Natural killer cell (primary cell): Measurements from ENCODE around the gene WDR90. TPM values are rescaled to one million over a fixed set of nuclear protein-coding genes. Genes with fewer than 3 reads are reported as not detected.

Experiments used
- ATAC-seq, 3 donors: fragments of 150-1000 bp in 2 of 3; fragments of 200-7000 bp in 1 of 3; cut with Tn5 transposase; 1 replicate in 1 of 3; 2 replicates in 2 of 3; pipeline ENCODE4 v1.10.0; 2021; ENCODE audit warnings: mild to moderate bottlenecking in 2 of 3, moderate library complexity in 2 of 3
- DNase-seq, 2 donors: peaks; one replicate each; pipeline versions ENCODE4 v3.0.0 to v3.0.0-alpha.2; 2013 to 2021; ENCODE audit warnings: mixed read lengths in 1 of 2
- H3K27ac ChIP-seq: one replicate; pipeline ENCODE4 v1.5.1; 2013; ENCODE audit warnings: mild to moderate bottlenecking, low read length
- H3K27me3 ChIP-seq: one replicate; pipeline ENCODE4 v1.6.1; 2013; ENCODE audit warnings: low read length; ENCODE audit not compliant: control insufficient read depth, insufficient read depth
- H3K36me3 ChIP-seq: one replicate; pipeline ENCODE4 v1.6.1; 2013; ENCODE audit warnings: low read length; ENCODE audit not compliant: control insufficient read depth, insufficient read depth
- H3K4me1 ChIP-seq: one replicate; pipeline ENCODE4 v1.6.1; 2013; ENCODE audit warnings: low read length; ENCODE audit not compliant: control insufficient read depth, insufficient read depth
- H3K4me3 ChIP-seq: one replicate; pipeline ENCODE4 v1.5.1; 2013; ENCODE audit warnings: low read length
- H3K9me3 ChIP-seq: one replicate; pipeline ENCODE4 v1.6.1; 2013; ENCODE audit warnings: low read length; ENCODE audit not compliant: control insufficient read depth, insufficient read depth
- H3K27ac Mint-ChIP-seq, 2 donors: one replicate each; pipeline ENCODE4 v1.8.0; 2022; ENCODE audit warnings: mild to moderate bottlenecking in 2 of 2, mixed read lengths in 2 of 2, moderate library complexity in 1 of 2
- H3K27me3 Mint-ChIP-seq, 2 donors: one replicate each; pipeline ENCODE4 v1.8.0; 2022; ENCODE audit warnings: low read depth in 2 of 2, mixed read lengths in 2 of 2
- H3K36me3 Mint-ChIP-seq: one replicate; pipeline ENCODE4 v1.8.0; 2022; ENCODE audit warnings: mixed read lengths
- H3K4me1 Mint-ChIP-seq, 2 donors: one replicate each; pipeline ENCODE4 v1.8.0; 2022; ENCODE audit warnings: mixed read lengths in 2 of 2
- H3K4me3 Mint-ChIP-seq: one replicate; pipeline ENCODE4 v1.8.0; 2022; ENCODE audit warnings: mild to moderate bottlenecking, moderate library complexity, mixed read lengths
- H3K9me3 Mint-ChIP-seq, 2 donors: one replicate each; pipeline ENCODE4 v1.8.0; 2022; ENCODE audit warnings: mixed read lengths in 2 of 2
- WGBS: methylation state at CpG from one replicate; pipeline ENCODE4 v1.1.7; 2013; ENCODE audit warnings: missing lambda C conversion rate; ENCODE audit not compliant: insufficient coverage; 5-methylcytosine and 5-hydroxymethylcytosine counted together
- intact Hi-C: fragments of 100-400 bp; cut with micrococcal nuclease; formaldehyde crosslinking; loops from one replicate; pipeline ENCODE4 v1.14.2; 2022
- total RNA-seq, 4 donors: library from RNA; stranded (reverse); fragments of 120-200 nt in 1 of 4; gene quantifications; one replicate each; pipeline versions ENCODE4 v1.2.3 to v1.2.4, GENCODE V29; 2013 to 2022
- TF ChIP-seq, protein P1 (sequence below): fragments of 200-600 bp; IDR thresholded peaks from one replicate; pipeline ENCODE4 v1.8.0; 2022; ENCODE audit warnings: antibody characterized with exemption

Gene WDR90
- total RNA-seq, 3 donors from 2014 or later (not counting 1 experiment from before 2014, with no cell fraction given) = 16.7 to 22.8 (median 20.2) TPM

DNA sequence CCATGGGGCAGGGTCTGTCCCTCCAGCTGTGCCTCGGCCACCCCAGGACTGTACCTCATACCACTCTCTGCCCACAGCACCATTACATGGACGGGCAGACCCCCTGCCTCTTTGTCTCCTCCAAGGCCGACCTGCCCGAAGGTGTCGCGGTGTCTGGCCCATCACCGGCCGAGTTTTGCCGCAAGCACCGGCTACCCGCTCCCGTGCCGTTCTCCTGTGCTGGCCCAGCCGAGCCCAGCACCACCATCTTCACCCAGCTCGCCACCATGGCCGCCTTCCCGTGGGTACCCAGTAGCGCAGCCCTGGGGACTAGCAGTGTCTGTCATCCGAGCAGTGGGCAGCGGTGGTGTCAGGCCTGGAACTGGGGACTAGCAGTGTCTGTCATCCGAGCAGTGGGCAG is 23.7 kb downstream of the WDR90 start:
- Histone ChIP-seq H3K9me3 (no peaks in the 10 kb centered on the region), H3K27ac (no peak overlapping the region), H3K36me3 (peaks cover 31% of the 10 kb centered on the region), H3K27me3 (peaks cover 3% of the 10 kb centered on the region), H3K4me3 (no peak overlapping the region), H3K4me1 (peaks cover 26% of the 10 kb centered on the region)
- intact Hi-C loops = no loop called here
- ATAC-seq (no peak), DNase-seq (no peak)
- Mint-ChIP-seq H3K27me3 (no peaks in the 10 kb centered on the region), H3K36me3 (no peaks in the 10 kb centered on the region), H3K4me1 (peaks cover 0 to 8% of the 10 kb centered on the region in 2 donors), H3K4me3 (no peak overlapping the region), H3K9me3 (no peaks in the 10 kb centered on the region), H3K27ac (no peak overlapping the region)
- TF ChIP-seq, protein P1, sequence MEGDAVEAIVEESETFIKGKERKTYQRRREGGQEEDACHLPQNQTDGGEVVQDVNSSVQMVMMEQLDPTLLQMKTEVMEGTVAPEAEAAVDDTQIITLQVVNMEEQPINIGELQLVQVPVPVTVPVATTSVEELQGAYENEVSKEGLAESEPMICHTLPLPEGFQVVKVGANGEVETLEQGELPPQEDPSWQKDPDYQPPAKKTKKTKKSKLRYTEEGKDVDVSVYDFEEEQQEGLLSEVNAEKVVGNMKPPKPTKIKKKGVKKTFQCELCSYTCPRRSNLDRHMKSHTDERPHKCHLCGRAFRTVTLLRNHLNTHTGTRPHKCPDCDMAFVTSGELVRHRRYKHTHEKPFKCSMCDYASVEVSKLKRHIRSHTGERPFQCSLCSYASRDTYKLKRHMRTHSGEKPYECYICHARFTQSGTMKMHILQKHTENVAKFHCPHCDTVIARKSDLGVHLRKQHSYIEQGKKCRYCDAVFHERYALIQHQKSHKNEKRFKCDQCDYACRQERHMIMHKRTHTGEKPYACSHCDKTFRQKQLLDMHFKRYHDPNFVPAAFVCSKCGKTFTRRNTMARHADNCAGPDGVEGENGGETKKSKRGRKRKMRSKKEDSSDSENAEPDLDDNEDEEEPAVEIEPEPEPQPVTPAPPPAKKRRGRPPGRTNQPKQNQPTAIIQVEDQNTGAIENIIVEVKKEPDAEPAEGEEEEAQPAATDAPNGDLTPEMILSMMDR = no peak
- 97% methylated on average over 21 of the region's 21 CpGs for WGBS

DNA sequence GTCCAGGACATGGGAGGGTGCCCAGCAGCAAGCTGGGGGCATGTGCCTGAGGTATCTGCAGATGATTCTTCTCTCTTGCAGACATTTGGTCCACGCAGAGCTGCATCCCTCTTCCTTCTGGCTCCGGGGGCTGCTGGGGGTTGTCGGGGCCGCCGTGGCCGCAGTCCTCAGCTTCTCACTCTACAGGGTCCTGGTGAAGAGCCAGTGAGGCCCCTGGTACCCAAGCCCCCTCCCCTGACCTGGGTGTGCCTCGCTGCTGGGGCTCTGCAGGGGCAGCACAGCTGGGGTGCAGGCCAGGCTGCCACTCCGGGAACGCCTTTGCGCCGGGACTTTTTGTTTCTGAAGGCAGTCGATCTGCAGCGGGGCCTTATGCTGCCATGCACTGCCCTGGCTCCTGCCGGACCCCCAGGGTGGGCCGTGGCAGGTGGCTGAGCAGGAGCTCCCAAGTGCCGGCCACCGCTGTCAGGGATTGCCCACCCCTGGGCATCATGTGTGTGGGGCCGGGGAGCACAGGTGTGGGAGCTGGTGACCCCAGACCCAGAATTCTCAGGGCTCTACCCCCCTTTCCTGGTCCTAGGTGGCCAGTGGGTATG is 24.3 kb downstream of the WDR90 start:
- H3K9me3 Mint-ChIP-seq = no peaks in the 10 kb centered on the region
- H3K36me3 Mint-ChIP-seq = no peaks in the 10 kb centered on the region
- TF ChIP-seq, protein P1 = no peak
- intact Hi-C loops = no loop called here
- no peak overlapping the region for H3K4me3 Mint-ChIP-seq
- H3K27ac Mint-ChIP-seq = no peak overlapping the region
- Histone ChIP-seq H3K9me3 (no peaks in the 10 kb centered on the region), H3K27ac (no peak overlapping the region), H3K27me3 (peaks cover 3% of the 10 kb centered on the region), H3K36me3 (peaks cover 31% of the 10 kb centered on the region), H3K4me1 (peaks cover 24% of the 10 kb centered on the region), H3K4me3 (no peak overlapping the region)
- peaks cover 0 to 7% of the 10 kb centered on the region in 2 donors for H3K4me1 Mint-ChIP-seq
- ATAC-seq = no peak
- WGBS = 95% methylated on average over 18 of the region's 18 CpGs
- no peaks in the 10 kb centered on the region for H3K27me3 Mint-ChIP-seq
- DNase-seq = no peak

DNA sequence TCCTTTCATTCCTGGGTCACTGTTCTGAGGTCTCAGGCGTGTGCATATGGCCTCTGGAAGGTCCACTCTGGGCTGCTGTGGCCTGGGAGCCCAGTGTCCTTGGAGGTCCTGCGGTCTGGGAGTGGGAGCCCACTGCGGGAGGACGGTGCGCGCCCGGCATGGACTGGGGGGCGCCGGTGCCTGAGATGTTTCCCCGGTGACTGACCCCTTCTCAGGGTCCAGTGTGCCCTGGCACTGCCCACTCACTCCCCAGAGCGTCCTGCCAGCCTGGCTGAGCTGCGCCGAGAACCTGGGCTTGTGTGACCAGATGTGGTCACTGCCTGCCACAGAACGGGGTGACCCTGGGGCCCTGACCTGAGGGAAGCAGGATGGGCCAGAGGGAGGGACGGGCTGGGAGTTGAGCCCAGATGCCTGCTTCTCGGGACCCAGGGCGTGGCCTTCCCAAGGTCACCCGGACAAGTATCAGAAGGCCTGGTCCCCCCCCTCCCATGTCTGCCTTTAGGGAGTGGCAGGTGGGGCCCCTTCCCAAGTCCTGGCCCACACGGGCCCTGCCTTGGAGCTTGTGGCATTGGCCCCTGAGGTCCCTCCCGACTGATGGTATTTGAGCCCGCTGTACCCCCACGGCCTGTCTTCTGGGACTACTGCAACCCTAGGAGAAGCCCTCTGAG is 25.2 kb downstream of the WDR90 start:
- H3K27ac Mint-ChIP-seq = no peak overlapping the region
- no peaks in the 10 kb centered on the region for H3K9me3 Mint-ChIP-seq
- no peaks in the 10 kb centered on the region for H3K36me3 Mint-ChIP-seq
- no peaks in the 10 kb centered on the region for H3K27me3 Mint-ChIP-seq
- H3K4me1 ChIP-seq = peaks cover 24% of the 10 kb centered on the region
- no peak overlapping the region for H3K4me3 ChIP-seq
- peaks cover 0 to 11% of the 10 kb centered on the region in 2 donors for H3K4me1 Mint-ChIP-seq
- 92% methylated on average over 22 of the region's 22 CpGs for WGBS
- H3K36me3 ChIP-seq = peaks cover 31% of the 10 kb centered on the region
- no peak for ATAC-seq
- TF ChIP-seq, protein P1 = no peak
- no peak for DNase-seq
- intact Hi-C loops = no loop called here
- H3K27ac ChIP-seq = no peak overlapping the region
- no peaks in the 10 kb centered on the region for H3K9me3 ChIP-seq
- peak overlapping the region; percentile 25 for H3K4me3 Mint-ChIP-seq
- H3K27me3 ChIP-seq = peaks cover 3% of the 10 kb centered on the region
